NCI-H1417 (cell line): ENCODE results near the gene SST.
"Not testable (repeated sequence)": the region's sequence is repeated elsewhere in the genome, so short reads cannot be mapped to it uniquely, and the experiment has no call there.

Experiments
- DNase-seq, 3 experiments: peaks; one replicate each; lab custom pipeline; 2025; lab: John Stamatoyannopoulos, UW

SST gene

DNA sequence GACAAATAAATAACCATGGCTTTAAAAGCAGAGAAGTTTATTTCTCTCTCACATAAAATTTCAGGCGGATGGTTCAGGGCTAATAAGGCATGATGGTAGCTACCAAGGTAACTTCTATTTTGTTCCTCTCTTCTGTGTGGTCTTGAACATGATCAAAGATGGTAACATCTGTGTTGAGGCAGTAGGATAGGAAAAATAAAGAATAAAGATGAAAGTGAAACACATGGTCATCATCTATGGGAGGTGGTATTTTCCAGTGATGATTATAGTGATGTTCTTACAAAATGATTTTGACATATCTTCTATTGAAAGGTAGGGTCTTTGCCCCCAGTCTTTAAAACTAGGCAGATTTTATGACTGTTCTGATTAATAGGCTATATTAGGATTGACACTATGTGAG is 14.2 kb upstream of the SST start:
- no peak for DNase-seq

GRCh38 chr3:187681756-187682155 is 11.6 kb upstream of the SST start:
- not testable (repeated sequence) for DNase-seq

- DNase-seq, result peak; percentile 47 to 84 (median 75)
Observed at GRCh38 chr3:187679638-187680396, 9.6 kb upstream of the SST start.

- peak; percentile 28 to 73 (median 56) for DNase-seq
Observed at GRCh38 chr3:187678726-187679268, 8.6 kb upstream of the SST start.

DNA sequence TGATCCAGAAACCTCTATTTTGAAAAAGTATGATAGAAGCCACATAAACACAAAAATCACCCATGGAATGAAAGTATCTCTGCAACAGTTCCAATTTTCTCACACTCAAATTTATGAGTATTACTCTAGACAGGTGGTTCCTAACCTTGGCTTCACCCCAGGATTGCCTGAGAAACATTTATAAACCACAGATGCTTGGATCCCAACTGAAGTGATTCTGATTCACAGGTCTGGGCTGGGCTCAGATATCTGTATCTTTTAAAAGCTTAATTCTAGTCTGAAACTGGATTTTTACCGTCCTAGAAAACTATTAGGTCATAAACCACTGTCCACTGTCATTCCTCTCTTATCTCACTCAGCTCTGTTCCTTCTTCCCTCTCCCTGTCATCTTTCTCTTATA is 7.4 kb upstream of the SST start:
- no peak for DNase-seq

- no peak for DNase-seq
Observed at GRCh38 chr3:187673012-187673411, 2.8 kb upstream of the SST start.

DNA sequence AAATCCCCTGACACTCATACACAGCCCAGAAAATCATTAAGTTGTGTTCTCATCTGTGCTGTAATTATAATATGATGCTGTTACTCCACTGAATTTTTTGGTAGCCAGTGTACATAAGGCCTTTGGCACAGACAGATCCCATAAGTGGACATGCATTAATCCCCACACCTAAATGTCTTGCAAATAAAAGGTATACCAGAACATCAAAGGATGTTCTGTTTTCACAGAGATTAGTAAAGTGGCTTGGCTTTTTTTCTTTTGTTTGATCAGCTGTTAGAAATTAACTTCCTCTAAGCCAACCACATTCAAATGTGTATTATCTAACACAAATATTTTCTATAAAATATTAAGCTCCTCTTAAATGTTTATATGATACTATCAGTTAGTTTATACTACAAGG is 2.7 kb downstream of the SST start:
- DNase-seq, result peak in 2 of 3 experiments; percentile 32 to 85

DNA sequence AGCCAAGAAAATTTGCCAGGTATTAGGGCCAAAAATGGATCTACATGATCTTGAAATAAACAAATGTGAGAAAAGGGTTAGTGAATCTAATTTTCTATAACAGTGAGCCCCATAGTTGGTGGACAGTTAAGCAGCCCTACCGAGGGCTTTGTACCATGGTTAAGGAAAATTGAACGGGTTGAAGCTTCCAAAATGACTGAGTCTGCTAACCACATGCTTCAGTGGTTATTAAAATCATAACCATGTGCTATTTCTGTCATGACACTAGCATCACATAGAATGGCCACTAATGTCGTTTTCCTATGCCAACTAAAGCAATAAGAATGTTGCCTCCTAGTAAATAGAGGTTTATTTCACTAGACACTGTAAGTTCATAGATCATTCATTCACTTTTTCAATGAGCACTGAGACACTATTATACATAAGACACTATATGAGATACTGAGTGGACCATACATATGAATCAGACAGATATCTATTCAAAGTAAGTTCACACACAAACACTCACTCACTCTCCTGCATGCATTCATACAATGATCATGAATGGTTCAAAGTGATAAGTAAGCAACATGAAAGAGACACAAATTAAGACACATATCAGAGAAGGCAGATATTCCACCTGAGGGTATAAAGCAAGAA is 4.3 kb downstream of the SST start:
- no peak for DNase-seq

DNA sequence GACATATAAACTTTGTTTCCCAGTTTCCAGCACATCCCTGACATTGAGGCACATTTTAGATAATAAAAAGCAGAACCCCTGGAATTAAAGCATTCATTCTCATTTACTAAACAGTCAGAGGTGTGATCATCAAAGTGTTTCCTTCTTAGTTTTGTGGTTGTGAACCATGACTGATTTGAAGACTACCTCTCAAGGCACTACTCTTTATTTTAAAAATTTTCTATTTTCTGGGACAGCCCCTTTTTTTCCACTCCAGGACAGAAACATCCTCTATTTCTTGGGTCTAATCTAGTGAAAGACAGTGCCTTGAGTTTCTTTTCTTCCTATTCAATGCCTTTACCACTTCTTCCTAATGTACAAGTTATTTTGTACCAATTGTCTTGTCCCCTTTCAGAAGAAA is 5.2 kb downstream of the SST start:
- DNase-seq, result no peak

GRCh38 chr3:187662848-187663409 is 7.3 kb downstream of the SST start:
- DNase-seq, result no peak

GRCh38 chr3:187661267-187661666 is 8.9 kb downstream of the SST start:
- no peak for DNase-seq

DNA sequence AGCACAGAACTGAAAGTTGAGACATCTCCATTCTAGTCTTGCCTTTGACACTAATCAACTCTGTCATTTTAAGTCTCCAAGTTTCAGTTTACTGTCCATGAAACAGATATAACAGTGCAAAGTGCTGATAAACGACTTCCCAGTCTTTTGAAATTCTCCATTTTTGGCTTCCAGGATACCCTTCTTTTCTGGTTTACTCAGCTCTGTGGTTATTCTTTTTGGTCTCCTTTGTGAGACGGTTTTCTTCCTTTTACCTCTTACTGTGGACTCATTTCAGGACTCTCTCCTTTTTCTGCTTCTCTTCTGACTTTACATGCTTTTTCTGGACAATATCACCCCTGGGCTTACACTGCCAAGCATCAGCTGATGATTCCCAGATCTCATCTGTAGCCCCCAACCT is 18.9 kb downstream of the SST start:
- DNase-seq, result no peak

DNA sequence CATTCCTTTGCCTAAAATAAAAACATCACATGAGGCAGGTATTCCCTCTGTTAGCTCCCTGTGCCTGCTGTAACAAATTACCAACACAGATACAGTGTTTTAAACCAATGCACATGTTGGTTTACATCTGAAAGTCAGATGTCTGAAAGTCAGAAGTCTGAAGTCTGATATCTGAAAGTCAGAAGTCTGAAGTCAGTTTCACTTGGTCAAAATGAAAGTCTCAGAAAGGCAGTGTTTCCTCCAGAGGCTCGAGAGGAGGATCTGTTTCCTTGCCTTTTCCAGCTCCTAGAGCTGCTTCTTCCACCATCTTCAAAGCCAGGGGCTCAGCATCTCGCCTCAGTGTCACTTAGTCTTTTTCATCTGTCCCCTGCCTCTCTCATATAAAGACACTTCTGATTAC is 22.0 kb downstream of the SST start:
- no peak for DNase-seq

DNA sequence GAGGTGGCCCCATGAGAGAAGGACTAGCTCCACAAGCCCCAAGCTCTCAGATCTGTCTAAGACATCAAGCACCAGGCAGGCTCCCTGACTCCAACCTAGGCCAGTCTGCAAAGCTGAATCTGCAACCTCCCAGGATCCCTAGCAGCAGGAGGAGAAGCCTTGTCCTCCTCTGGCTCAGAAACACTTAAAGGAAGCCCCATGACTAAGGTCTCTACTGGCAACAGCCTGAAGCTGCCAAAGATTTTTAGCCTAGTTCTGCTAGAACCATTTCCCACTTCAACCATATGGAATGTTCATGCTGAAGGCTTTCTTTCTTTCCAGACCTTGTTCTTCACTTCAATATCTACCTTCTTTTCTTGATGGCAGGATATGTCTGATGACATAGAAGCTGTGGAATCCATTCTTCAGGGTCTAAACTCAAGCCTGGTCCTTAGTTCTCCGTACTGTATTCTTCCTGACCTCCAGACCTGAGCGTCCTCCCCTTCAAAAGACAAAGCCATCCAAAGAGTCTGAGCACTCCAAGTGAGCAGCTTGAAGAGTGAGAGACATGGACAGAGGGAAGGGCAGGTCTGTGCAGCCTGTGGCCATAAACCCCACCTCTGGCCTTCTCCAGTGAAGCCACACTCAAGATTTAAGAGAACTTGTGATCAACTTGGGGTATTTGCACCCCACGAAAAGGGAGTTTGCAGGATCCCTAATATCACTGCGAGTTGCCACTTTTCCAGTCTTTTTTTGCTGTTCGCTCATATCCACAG is 23.1 kb downstream of the SST start:
- no peak for DNase-seq

GRCh38 chr3:187645379-187645778 is 24.8 kb downstream of the SST start:
- not testable (repeated sequence) for DNase-seq

DNA sequence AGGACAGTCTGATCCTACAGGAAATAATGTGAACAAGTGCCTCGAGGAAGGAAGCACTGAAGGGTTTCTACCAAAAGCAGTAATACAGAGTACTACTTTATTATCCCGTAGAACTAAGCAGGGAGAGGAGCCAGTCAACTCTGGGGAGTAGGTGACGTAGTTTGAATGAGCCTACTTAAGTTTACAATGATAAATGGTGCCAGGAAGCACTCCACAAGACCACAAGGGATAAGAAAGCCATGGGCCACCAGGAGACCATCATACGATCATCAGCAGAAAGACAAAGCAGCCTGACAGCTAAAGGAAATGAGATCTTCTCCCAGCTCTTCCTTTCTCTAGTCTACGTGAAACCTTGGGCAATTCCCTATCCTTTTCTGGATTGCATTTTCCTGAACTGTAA is 27.3 kb downstream of the SST start:
- no peak for DNase-seq

DNA sequence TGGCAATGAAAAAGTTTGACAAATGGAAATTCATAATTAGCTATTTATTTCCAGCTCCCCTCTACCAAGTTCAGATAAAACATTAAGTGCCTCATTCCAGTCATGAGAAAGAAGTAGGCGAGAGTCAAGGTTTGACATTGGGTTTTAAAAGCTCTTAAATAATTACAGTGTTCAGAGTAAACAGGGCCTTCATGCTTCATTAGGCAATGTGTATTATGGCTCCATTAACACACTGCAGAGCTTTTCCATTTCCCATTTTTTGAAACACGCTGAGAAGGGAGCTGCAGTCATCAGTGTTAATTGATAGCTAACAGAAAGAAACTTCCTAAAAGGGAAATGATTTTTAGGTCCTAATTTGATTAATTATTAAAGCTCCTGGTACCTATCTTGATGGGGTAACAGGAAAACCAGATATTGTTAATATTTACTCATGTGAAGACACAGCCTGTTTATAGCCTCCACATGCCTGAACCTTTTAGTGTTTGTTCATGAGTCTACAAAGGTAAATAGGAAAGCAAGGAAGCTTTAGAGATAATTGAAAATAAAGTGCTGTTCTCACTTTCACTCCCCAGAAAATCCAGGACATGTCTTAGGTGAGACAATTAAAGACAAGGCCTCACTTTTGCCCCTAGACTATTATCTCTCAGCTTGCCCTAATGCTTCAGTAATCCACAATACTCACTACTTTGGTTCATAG is 28.7 kb downstream of the SST start:
- peak in 2 of 3 experiments; percentile 74 to 95 for DNase-seq

- DNase-seq, result no peak
Observed at GRCh38 chr3:187640569-187641059, 29.6 kb downstream of the SST start.

GRCh38 chr3:187639927-187640568 is 30.1 kb downstream of the SST start:
- DNase-seq, result peak in 1 of 3 experiments; percentile 37

- no peak for DNase-seq
Observed at GRCh38 chr3:187636528-187636927, 33.7 kb downstream of the SST start.

- no peak for DNase-seq
Observed at GRCh38 chr3:187630404-187630803, 39.8 kb downstream of the SST start.
